H1 (cell line): Measurements from ENCODE around the gene PTPRJ. TPM values are rescaled to one million over a fixed set of nuclear protein-coding genes. Genes with fewer than 3 reads are reported as not detected.

Source experiments
- CTCF ChIP-seq, 3 experiments: IDR thresholded peaks; 1 replicate in 2 of 3; 2 replicates in 1 of 3; pipeline versions ENCODE4 v1.5.1 to v1.6.1; 2011; ENCODE audit warnings: low read length in 3 of 3, mild to moderate bottlenecking in 3 of 3, inconsistent platforms in 2 of 3, low read depth in 1 of 3, moderate library complexity in 1 of 3; ENCODE audit not compliant: insufficient read depth in 1 of 3; ENCODE audit errors: control extremely low read depth in 1 of 3
- polyA plus RNA-seq, 7 experiments: library from polyadenylated mRNA; depleted of rRNA in 3 of 7; stranded (reverse) in 5 of 7; unstranded in 2 of 7; fragments of >200 nt in 5 of 7; fragments of 200-250 nt in 2 of 7; gene quantifications; 1 replicate in 5 of 7; 2 replicates in 1 of 7; 4 replicates in 1 of 7; pipeline versions ENCODE4 v1.2.1 to v1.2.3, GENCODE V29; 2011 to 2013; ENCODE audit warnings: missing spikeins in 2 of 7, mixed read lengths in 2 of 7
- total RNA-seq: library from RNA; stranded (reverse); fragmentation: NEBNext Ultra II Directional; extraction: Animal tissue kit (Norgen Biotek cat#: 25700); gene quantifications from 2 replicates; pipeline ENCODE4 v1.2.1, GENCODE V29; 2021

PTPRJ gene
- total and polyA plus RNA-seq, 2 of the 8 experiments (the other 6 are each of a cell fraction or from before 2014, with no cell fraction given), result 4.4 to 22.6 TPM

- TF ChIP-seq CTCF (IDR thresholded peaks at IDR 0.05; ENCODE audit: control extremely low read depth in 1 of 3, insufficient read depth in 1 of 3, low read depth in 1 of 3, low read length in 3 of 3), result peak in 1 of 3 experiments; percentile 24; a peak in 2 of 4 replicates
Observed at GRCh38 chr11:48109046-48109666, 128.8 kb downstream of the PTPRJ start (continued).
